ENCODE data around the gene PRKD3.

PRKD3 gene

GRCh38 chr2:37342591-37343220, 18.1 kb upstream of the PRKD3 start:
- DNase-seq, result no peak

GRCh38 chr2:37340637-37341036, 16.0 kb upstream of the PRKD3 start:
- no peak for DNase-seq

GRCh38 chr2:37338933-37339332, 14.3 kb upstream of the PRKD3 start:
- DNase-seq, result no peak

GRCh38 chr2:37337620-37338280, 13.1 kb upstream of the PRKD3 start:
- peak; percentile 58 for DNase-seq

GRCh38 chr2:37335604-37336003, 11.0 kb upstream of the PRKD3 start:
- DNase-seq, result no peak

GRCh38 chr2:37333256-37333655, 8.6 kb upstream of the PRKD3 start:
- DNase-seq, result no peak

DNA sequence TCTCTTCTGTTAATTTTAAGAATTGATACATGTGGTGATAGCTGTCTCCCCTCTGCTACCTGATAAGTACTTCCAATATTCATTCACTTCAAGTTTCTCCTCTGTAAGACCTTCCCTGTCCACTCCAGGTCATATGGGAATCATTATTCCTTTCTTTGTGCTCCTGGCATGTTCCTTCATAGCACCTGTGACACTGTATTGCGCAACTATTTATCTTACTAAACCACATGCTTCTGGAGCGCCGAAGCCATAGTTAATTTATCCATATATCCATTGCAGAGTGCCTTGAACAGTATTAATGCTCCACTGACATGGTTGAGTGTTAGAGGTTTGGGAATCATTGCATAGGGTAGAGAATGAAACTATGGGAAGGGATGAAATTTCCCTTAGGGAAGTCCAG, 7.9 kb upstream of the PRKD3 start:
- no peak for DNase-seq

- DNase-seq, result no peak
Observed at GRCh38 chr2:37330681-37331080, 6.0 kb upstream of the PRKD3 start.

GRCh38 chr2:37326866-37327634, 2.4 kb upstream of the PRKD3 start:
- DNase-seq, result no peak

DNA sequence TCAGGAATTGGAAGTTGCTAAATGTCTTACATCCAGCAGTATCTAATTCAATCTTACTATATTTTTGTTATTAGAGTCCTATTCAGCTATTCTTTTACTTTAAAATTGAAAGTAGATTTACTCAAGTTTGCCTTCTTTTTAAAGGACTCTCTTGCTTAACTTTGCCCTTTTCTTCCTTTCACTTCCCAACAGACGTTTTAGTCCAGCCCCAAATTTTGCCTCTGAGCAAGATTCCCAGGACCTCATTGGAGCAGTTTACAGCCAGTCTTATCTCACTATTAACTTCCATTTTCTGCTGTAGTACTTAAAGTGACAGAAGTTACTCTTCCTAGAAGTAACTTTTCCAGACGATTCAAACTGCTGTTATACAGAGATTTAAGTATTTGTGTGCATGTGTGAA, 1.7 kb upstream of the PRKD3 start:
- DNase-seq, result peak; percentile 73

DNA sequence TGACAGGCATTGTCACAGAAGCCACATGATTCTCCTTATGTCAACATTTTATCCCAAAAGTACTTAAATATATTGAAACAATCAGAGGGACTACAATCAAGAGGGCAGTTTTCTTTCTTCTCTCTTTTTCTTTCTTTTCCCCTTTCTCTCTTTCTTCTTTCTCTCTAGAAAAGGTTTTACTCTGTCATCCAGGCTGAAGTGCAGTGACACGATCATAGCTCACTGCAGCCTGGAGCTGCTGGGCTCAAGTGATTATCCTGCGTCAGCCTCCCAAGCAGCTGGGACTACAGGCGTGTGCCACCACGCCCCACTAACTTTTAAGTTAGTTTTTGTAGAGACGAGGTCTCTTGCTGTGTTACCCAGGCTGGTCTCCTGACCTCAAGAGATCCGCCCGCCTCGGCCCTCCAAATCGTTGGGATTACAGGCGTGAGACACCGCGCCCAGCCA, 1.0 kb upstream of the PRKD3 start:
- DNase-seq, result no peak

DNA sequence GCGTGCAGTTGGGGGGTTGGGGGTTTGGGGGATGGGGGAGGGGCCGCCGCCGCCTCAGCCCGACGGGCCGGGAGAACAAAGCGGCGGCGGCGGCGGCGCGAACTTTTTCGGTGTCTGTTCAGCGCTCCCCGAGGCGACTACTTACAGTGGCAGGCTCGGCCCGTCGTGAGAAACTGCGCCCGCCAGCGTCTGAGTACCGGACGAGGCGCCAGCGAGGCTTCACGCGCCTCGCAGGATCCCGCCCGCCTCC, 172 bp downstream of the PRKD3 start:
- no peak for DNase-seq

DNA sequence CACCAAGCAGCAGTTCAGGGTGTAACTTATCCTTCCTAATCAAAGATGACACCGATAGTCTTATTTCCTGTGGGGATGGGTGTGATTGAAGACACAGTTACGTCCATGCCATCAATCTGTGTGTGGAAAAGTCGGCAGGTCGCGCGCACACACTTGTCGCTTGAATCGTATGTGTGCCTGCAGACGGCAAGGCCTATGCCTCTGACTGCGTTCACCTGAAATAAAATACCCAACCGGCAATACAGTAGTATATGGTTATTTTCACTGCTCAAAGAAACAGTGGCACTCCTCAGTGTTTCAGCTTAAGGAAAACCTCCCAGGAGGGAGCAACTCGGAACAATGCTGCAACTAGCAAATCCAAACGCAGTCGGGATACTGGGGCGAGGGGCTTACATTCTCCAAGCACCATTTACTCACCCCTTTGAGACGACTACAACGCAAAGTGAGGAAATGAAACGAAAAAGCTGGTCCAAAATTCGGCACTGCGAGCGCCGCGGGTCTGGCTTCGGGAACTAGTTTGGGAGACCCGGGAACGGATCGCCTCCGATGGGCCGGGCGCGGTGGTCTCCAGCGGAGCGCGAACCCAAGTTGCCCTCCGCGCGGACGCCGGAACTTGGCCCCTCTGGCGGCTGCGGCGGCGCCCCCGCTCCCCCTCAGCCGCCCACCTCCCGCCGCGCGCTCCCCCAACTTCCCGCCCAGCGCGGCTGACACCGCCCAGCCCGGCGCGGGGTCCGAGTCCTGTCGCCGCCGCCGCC, 675 bp downstream of the PRKD3 start:
- peak; percentile 21 for DNase-seq

DNA sequence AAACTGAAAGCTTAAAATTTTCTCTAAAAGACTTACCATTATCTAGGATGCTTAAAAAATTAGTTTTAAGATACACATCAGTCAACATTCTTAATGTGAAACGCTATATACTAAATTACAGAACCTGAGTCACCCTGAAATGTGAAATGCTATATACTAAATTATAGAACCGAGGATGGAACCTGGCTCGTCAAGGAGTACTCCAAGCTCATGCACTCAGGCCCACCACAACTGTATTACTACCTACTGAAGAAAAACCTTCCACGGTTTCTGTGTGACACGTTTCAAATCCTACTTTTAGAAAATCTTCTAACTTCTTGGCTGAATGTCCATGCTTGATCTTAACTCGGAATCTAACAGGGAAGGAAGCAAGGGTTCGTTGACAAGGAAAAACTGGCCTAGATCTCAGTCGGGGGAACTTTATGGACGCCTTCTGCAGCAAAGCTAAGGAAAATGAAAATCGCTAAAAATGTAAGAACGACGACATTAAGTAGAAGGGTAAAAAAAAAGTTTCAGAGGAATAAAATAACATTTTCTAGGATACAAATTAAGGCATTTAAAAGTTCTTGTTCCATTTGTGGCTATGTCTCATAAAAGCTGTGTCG, 1.4 kb downstream of the PRKD3 start:
- no peak for DNase-seq

DNA sequence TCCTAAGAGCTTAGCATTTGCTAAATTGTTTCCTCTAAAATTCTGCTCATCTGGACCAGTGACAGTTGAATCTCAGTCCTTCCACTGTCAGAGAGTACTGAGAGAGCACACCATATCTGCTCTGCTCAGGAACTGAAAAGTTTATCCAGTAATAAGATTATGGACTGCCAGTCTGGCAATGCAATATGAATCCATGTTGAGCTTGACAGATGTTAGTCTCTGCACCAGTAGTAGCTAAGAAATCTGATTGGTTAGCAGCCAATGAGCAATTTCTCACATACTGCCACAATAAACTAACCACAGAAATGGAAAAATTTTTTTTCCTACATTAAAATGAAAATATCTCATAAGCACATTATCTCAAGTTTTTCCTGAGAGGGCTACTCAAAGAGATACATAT, 2.3 kb downstream of the PRKD3 start:
- DNase-seq, result peak; percentile 52

GRCh38 chr2:37321029-37321682, 3.5 kb downstream of the PRKD3 start:
- no peak for DNase-seq

DNA sequence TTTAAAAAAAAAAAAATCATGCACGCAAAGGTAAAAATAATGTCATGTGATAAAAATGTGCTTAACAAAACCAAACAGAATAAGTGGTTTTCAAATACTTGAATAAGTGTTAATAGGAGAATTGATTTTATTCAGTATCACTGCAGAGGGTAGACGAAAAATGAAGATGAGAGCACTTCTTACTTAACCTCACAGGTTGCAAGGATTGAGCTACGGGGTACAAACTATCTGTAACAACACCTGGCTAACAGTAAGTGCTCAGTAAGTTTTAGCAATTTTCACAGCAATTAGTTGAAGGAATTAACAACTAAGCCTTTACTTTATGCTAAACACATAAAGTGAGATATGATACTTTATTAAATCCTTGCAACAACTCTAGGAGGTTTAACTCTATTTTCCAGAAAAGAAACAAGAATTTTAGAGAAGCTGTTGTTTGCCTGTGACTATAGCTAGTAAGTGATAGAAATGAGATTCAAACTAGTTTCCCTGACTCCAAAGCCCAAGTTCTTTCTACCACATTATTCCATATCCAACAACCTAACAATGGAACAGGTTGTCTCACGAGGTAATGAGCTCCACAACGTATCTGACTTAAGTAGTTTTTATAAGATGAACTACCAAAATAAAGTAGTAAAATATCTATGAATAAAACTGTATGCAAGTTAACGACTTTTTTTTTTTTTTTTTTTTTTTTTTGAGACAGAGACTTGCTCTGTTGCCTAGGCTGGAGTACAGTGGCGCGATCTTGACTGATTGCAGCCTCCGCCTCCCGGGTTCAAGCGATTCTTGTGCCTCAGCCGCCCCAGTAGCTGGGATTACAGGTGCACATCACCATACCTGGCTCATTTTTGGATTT, 4.7 kb downstream of the PRKD3 start:
- DNase-seq, result no peak

DNA sequence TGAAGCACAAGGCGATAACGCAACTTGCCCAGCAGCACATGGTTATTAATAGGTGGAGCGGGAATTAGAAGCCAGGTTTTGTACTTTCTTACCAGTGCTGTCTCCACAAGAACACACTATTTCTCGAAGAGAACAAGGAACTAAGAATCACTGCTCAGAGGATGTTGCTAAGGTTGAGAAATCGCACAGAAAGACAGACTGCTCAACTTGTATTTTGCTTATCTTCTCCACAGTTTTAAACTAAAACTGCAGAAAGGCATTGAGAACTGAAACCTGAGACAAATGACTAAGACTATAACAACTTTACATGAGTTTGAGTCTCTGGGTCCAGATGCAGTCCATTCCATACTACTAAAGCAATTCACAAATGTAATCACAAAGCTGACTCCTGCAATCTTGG, 6.2 kb downstream of the PRKD3 start:
- peak; percentile 71 for DNase-seq

GRCh38 chr2:37317746-37318145, 6.9 kb downstream of the PRKD3 start:
- no peak for DNase-seq

DNA sequence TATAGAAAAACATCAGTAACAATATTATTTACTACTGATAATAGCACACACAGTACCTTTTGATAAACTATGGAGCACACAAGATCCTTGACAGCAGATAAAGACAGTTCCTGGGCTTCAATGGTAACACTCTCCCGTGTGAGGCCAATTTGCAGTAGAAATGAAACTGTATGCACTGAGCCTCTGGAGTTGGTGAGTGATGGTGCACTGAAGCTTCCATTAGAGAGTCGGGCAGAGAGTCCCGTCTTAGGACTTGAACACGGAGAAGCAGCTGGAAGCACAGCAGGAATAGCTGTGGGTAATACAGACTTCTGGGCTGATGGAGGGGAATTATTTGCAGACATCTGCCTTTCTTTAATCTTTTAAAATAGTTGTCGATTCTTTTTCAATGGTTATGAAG, 8.5 kb downstream of the PRKD3 start:
- DNase-seq, result no peak

GRCh38 chr2:37315364-37315763, 9.3 kb downstream of the PRKD3 start:
- no peak for DNase-seq

DNA sequence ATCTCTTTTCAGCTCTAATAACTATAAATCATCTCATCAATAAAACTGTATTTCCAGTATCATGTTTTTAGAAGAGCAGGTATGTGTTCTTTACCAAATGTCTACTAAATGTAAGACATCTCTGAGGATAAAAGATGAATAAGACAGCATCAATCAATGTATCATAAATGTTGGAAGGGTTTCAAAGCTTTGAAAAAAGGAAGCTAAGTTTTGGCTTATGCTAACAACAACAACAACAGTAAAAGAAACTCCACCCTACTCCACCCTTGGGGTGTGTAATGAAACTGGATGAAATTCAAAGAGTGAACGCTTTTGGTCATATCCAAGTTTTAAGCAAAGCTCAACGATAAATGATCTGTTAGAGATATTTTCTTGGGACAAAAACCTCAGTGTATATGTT, 17.1 kb downstream of the PRKD3 start:
- DNase-seq, result no peak
